ENCODE data around the gene TNS3.

TNS3 gene

DNA sequence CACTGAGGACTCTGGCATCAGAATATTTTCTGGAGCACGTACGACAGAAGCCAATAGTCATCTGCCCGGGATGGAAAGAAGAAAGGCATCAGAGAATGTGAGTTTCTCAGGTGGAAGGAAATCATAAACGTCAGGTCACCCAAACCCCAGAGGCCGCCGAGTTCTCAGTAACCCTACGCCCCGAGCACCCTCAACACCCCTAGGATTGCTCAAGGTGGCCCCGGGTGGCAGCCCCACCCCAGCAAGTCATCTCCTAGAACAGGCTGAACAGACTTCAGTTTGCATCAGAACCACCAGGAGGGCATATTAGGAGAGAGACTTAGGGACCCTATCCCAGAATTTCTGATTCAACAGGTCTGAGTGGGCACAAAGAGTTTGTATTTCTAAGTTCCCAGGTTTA, 117.6 kb downstream of the TNS3 start:
- TF ChIP-seq SPI1 (IDR thresholded peaks at IDR 0.05; ENCODE audit: borderline replicate concordance, low read depth) = no peak
- no peak for TF ChIP-seq GABPA (IDR thresholded peaks at IDR 0.05; ENCODE audit: low read depth)
- TF ChIP-seq CTCF (IDR thresholded peaks at IDR 0.05; ENCODE audit: insufficient read depth, low read length) = no peak
- no peak for TF ChIP-seq REST (IDR thresholded peaks at IDR 0.05; ENCODE audit: insufficient replicate concordance, low read depth)
- TF ChIP-seq POLR2AphosphoS5 (IDR thresholded peaks at IDR 0.05; ENCODE audit: low read depth) = no peak
- no peak for DNase-seq (ENCODE audit: low read depth in 1 of 2, low spot score in 1 of 2)
- H3K27ac ChIP-seq (replicated peaks) = no peak overlapping the region
- H3K4me3 ChIP-seq (replicated peaks; ENCODE audit: insufficient read depth, low read length) = no peak overlapping the region
- no peaks in the 10 kb centered on the region for H3K27me3 ChIP-seq (ENCODE audit: insufficient read depth, poor library complexity, severe bottlenecking)

DNA sequence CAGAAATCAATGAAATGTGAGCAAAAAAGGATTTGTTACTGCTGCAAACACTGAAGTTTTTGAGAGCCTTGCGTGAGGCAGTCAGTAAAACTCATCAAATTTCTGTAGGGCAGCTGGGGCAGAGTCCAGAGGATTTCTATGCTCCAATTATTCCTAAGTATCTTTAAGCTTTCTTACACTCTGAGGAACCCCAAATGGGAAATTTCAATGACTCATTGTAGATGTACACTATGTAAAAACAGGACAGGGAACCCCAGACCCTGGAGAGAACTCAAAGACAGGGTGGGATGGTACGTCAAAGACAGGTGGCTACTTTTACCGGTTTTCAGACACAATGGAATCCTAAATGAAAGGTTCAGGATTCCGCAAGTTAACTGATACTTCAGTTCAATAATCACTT, 120.2 kb downstream of the TNS3 start:
- no peak for DNase-seq (ENCODE audit: low read depth in 1 of 2, low spot score in 1 of 2)
- Histone ChIP-seq H3K4me3 (replicated peaks; ENCODE audit: insufficient read depth, low read length) (no peak overlapping the region), H3K27me3 (ENCODE audit: insufficient read depth, poor library complexity, severe bottlenecking) (no peaks in the 10 kb centered on the region), H3K27ac (replicated peaks) (no peak overlapping the region)
- TF ChIP-seq CTCF (IDR thresholded peaks at IDR 0.05; ENCODE audit: insufficient read depth, low read length) (no peak), POLR2AphosphoS5 (IDR thresholded peaks at IDR 0.05; ENCODE audit: low read depth) (no peak), SPI1 (IDR thresholded peaks at IDR 0.05; ENCODE audit: borderline replicate concordance, low read depth) (no peak), REST (IDR thresholded peaks at IDR 0.05; ENCODE audit: insufficient replicate concordance, low read depth) (no peak), GABPA (IDR thresholded peaks at IDR 0.05; ENCODE audit: low read depth) (no peak)

- no peak overlapping the region for H3K27ac ChIP-seq (replicated peaks)
- TF ChIP-seq CTCF (IDR thresholded peaks at IDR 0.05; ENCODE audit: insufficient read depth, low read length) (no peak), REST (IDR thresholded peaks at IDR 0.05; ENCODE audit: insufficient replicate concordance, low read depth) (no peak), GABPA (IDR thresholded peaks at IDR 0.05; ENCODE audit: low read depth) (no peak), POLR2AphosphoS5 (IDR thresholded peaks at IDR 0.05; ENCODE audit: low read depth) (no peak), SPI1 (IDR thresholded peaks at IDR 0.05; ENCODE audit: borderline replicate concordance, low read depth) (no peak)
- no peak for DNase-seq (ENCODE audit: low read depth in 1 of 2, low spot score in 1 of 2)
Observed at GRCh38 chr7:47461161-47461560, 120.8 kb downstream of the TNS3 start.

More at GRCh38 chr7:47461161-47461560, 120.8 kb downstream of the TNS3 start:
- Histone ChIP-seq H3K4me3 (replicated peaks; ENCODE audit: insufficient read depth, low read length) (no peak overlapping the region), H3K27me3 (ENCODE audit: insufficient read depth, poor library complexity, severe bottlenecking) (no peaks in the 10 kb centered on the region)

Data from HL-60 (cell line).